Lung (tissue), 12 donors: Measurements from ENCODE around the gene TLR9. TPM values are rescaled to one million over a fixed set of nuclear protein-coding genes. Genes with fewer than 3 reads are reported as not detected.

Experiments used
- ATAC-seq: fragments of 200-7000 bp; cut with Tn5 transposase; one replicate; pipeline ENCODE4 v1.9.1; 2020; ENCODE audit warnings: moderate number of reproducible peaks; ENCODE audit not compliant: insufficient read depth, low FRiP score
- DNase-seq, 3 donors: peaks; one replicate each; pipeline ENCODE4 v3.0.0-alpha.2; 2013 to 2017
- H3K27ac ChIP-seq, 2 donors: one replicate each; pipeline ENCODE4 v1.5.1; 2013; ENCODE audit warnings: mild to moderate bottlenecking in 2 of 2, moderate library complexity in 2 of 2, control low read depth in 1 of 2, inconsistent platforms in 1 of 2, low read depth in 1 of 2, low read length in 1 of 2
- H3K27me3 ChIP-seq, 3 donors: one replicate each; pipeline ENCODE4 v1.5.1; 2013; ENCODE audit warnings: low read length in 2 of 3; ENCODE audit not compliant: control insufficient read depth in 3 of 3, insufficient read depth in 3 of 3
- H3K36me3 ChIP-seq, 4 donors: one replicate each; pipeline ENCODE4 v1.5.1; 2013; ENCODE audit warnings: low read length in 4 of 4, mild to moderate bottlenecking in 1 of 4, moderate library complexity in 1 of 4; ENCODE audit not compliant: control insufficient read depth in 4 of 4, insufficient read depth in 4 of 4
- H3K4me1 ChIP-seq, 5 donors: one replicate each; pipeline ENCODE4 v1.5.1; 2013; ENCODE audit warnings: low read length in 5 of 5, mild to moderate bottlenecking in 2 of 5, moderate library complexity in 1 of 5; ENCODE audit not compliant: control insufficient read depth in 5 of 5, insufficient read depth in 5 of 5
- H3K4me3 ChIP-seq: one replicate; pipeline ENCODE4 v1.5.1; 2013; ENCODE audit warnings: mild to moderate bottlenecking, control low read depth, moderate library complexity
- H3K9ac ChIP-seq, 2 donors: one replicate each; pipeline ENCODE4 v1.5.1; 2013; ENCODE audit warnings: low read length in 2 of 2, control low read depth in 1 of 2; ENCODE audit not compliant: insufficient read depth in 1 of 2
- H3K9me3 ChIP-seq, 4 donors: one replicate each; pipeline ENCODE4 v1.5.1; 2013; ENCODE audit warnings: low read length in 3 of 4, mild to moderate bottlenecking in 1 of 4, moderate library complexity in 1 of 4; ENCODE audit not compliant: control insufficient read depth in 4 of 4, insufficient read depth in 3 of 4
- WGBS, 2 donors: extraction: QIAGEN DNeasy Blood & Tissue Kit; methylation state at CpG; one replicate each; pipeline ENCODE4 v1.1.7; 2013; 5-methylcytosine and 5-hydroxymethylcytosine counted together
- polyA plus RNA-seq, 2 donors: library from polyadenylated mRNA; stranded (reverse); fragments of 200-250 nt; gene quantifications; one replicate each; pipeline ENCODE4 v1.2.1, GENCODE V29; 2013
- total RNA-seq, 2 donors: library from RNA; depleted of rRNA in 1 of 2; stranded (reverse); fragments of >200 nt in 1 of 2; gene quantifications; one replicate each; pipeline ENCODE4 v1.2.1, GENCODE V29; 2014 to 2021
- TF ChIP-seq, protein P1 (sequence below): IDR thresholded peaks from 2 replicates; pipeline ENCODE4 v1.5.1; 2012; ENCODE audit warnings: mild to moderate bottlenecking; ENCODE audit errors: control extremely low read depth, extremely low read depth
- donor health status: control.
- donor health status: control.
- donor health status: Bipolar disorder and iron deficiency.
- donor health status: healthy.
- donor health status: DM: yes; HTN: yes; CAD: no.

The TLR9 gene
- total and polyA plus RNA-seq, 4 donors: 0.20 to 1.1 (median 0.37) TPM

DNA sequence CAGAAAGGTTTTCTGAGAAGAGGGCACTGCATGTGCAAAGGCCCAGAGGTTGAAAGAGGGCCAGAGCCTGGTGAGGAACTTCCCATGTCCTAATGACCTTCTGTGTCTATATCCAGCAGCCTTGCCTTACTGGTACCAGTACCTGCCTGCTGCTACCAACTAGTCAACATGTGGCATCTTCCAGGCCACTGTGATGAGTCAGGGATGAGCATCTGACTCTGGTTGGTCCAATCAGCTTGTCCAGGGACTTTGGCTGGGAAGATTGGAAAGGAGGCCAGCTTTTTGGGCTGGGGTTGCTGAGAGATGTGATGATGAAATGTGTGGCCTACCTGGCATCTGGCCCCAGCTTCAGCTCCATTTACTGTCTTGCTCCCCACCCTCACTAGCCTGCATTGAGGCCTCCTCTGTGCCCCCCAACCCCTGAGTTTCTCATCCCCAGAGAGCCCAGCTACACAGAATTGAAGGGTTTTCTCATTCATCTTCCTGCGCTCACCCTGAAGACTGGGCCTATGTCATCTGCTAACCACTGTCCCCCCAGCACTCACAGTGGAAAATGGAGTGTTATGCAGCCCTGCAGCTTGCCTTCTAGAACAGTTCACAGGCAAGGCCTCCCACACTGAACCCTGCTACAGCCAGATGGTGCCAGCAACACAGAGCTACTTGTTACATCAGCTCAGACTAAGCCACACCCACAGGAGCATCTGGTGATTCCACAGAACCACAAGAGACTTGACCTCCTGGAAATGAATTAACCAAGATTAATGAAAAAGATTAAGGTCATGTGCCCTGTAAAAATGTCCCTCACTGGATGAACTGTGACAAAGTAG lies 14.8 kb upstream of the TLR9 start:
- no peak overlapping the region for H3K9ac ChIP-seq
- 98 to 100% methylated on average over 1 of the region's 1 CpG for WGBS, 2 donors
- H3K27ac ChIP-seq: peak overlapping the region; percentile 1 to 79
- DNase-seq: peak in 1 of 3 donors; percentile 49
- no peak overlapping the region for H3K4me3 ChIP-seq
- ATAC-seq: no peak
- H3K4me1 ChIP-seq: peaks cover 6 to 37% (median 21%) of the 10 kb centered on the region in 5 donors
- no peaks in the 10 kb centered on the region for H3K27me3 ChIP-seq
- peaks cover 0 to 3% (median 1%) of the 10 kb centered on the region in 4 donors for H3K36me3 ChIP-seq
- TF ChIP-seq, protein P1, sequence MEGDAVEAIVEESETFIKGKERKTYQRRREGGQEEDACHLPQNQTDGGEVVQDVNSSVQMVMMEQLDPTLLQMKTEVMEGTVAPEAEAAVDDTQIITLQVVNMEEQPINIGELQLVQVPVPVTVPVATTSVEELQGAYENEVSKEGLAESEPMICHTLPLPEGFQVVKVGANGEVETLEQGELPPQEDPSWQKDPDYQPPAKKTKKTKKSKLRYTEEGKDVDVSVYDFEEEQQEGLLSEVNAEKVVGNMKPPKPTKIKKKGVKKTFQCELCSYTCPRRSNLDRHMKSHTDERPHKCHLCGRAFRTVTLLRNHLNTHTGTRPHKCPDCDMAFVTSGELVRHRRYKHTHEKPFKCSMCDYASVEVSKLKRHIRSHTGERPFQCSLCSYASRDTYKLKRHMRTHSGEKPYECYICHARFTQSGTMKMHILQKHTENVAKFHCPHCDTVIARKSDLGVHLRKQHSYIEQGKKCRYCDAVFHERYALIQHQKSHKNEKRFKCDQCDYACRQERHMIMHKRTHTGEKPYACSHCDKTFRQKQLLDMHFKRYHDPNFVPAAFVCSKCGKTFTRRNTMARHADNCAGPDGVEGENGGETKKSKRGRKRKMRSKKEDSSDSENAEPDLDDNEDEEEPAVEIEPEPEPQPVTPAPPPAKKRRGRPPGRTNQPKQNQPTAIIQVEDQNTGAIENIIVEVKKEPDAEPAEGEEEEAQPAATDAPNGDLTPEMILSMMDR: no peak
- peaks cover 0 to 3% (median 0%) of the 10 kb centered on the region in 4 donors for H3K9me3 ChIP-seq

DNA sequence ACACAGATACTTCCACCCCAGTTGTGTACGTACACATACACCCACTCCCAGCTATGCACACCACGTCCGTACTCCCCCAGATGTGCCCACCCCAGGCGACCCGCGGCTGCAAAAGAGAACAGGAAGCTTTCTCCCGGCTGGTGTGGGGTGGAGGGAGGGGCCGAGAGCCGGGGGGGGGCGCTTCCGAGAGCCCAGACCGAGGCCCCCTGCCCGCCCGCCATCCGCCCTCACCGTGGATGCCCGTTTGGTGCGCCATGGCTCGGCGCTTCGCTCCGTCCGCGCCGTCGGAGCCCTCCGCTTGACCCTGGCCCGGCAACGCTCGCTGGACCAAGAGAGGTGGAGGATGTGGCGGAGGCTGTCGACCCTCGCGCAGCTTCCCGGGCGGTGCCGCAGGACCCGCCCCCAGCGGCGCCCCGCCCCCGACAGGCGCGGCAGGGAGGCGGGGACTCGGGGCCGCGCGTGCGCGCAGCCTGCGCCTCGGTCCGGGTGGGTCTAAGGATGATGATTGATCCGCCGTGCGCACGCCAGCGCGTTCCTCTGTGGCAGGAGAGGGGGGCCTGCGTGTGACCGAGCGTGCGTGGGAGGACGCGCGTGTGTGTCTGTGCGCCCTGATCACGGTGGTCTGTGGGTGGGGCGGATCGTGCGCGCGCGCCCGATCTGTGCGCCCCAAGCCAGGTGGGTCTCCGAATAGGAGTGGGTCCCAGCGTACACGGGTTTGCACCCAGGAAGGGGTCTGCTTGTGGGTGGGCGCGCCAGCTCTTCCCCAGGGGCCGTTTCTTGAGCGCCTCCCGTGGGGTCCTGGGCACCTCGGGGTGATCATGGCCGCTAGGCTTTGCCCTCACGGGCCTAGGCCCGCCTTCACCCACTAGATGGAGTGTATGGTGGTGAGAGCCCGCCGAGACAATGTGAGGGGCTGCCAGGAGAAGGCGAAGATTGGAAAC lies 13.6 kb upstream of the TLR9 start, which contains the start of gene TWF2:
Gene TWF2, minus strand, starts transcription at position 398 of the 941 bp plus-strand sequence. Its CDS starts 142 bp downstream, at position 256.
- TF ChIP-seq, protein P1: peak; percentile 4
- Histone ChIP-seq H3K9me3 (peaks cover 0 to 3% (median 0%) of the 10 kb centered on the region in 4 donors), H3K4me3 (peak within 1 kb of the TSS; percentile 93), H3K36me3 (peaks cover 0 to 14% (median 4%) of the 10 kb centered on the region in 4 donors), H3K9ac (peak within 1 kb of the TSS; percentile 48 to 66), H3K27ac (peak within 1 kb of the TSS; percentile 74 to 82), H3K27me3 (no peaks in the 10 kb centered on the region), H3K4me1 (peaks cover 6 to 29% (median 17%) of the 10 kb centered on the region in 5 donors)
- DNase-seq (peak; percentile 85 to 91 (median 87)), ATAC-seq (peak; percentile 90)
- 0 to 1% methylated on average over 80 to 92 of the region's 92 CpGs for WGBS, 2 donors

GRCh38 chr3:52238193-52238760 lies 12.8 kb upstream of the TLR9 start:
- 14 to 15% methylated on average over 11 of the region's 11 CpGs for WGBS, 2 donors
- TF ChIP-seq, protein P1: no peak

More at GRCh38 chr3:52238193-52238760, 12.8 kb upstream of the TLR9 start:
- H3K27me3 ChIP-seq: no peaks in the 10 kb centered on the region
- DNase-seq: no peak
- H3K9ac ChIP-seq: peak overlapping the region in 1 of 2 donors; percentile 66
- H3K9me3 ChIP-seq: no peaks in the 10 kb centered on the region
- H3K36me3 ChIP-seq: peaks cover 0 to 16% (median 4%) of the 10 kb centered on the region in 4 donors
- peak overlapping the region; percentile 74 to 82 for H3K27ac ChIP-seq
- peak; percentile 8 for ATAC-seq
- H3K4me1 ChIP-seq: peaks cover 6 to 27% (median 17%) of the 10 kb centered on the region in 5 donors
- H3K4me3 ChIP-seq: peak overlapping the region; percentile 93
